Osteoblast (primary cell): ENCODE data around the gene CEP131. TPM values are rescaled to one million over a fixed set of nuclear protein-coding genes. Genes with fewer than 3 reads are reported as not detected.

Experiments
- DNase-seq: peaks from one replicate; pipeline ENCODE4 v3.0.0; 2011; ENCODE audit warnings: low spot score, mixed read lengths; ENCODE audit not compliant: insufficient read length; ENCODE audit errors: missing footprints
- H2AFZ ChIP-seq: 2 replicates; pipeline ENCODE4 v1.6.0; 2011; ENCODE audit warnings: mild to moderate bottlenecking, low read length
- H3K27ac ChIP-seq: 2 replicates; pipeline ENCODE4 v1.5.1; 2011; ENCODE audit warnings: mild to moderate bottlenecking, low read depth, low read length, moderate library complexity
- H3K27me3 ChIP-seq: 2 replicates; pipeline ENCODE4 v1.6.0; 2012; ENCODE audit warnings: mild to moderate bottlenecking, control low read depth, inconsistent platforms, low read length, moderate library complexity; ENCODE audit not compliant: insufficient read depth
- H3K36me3 ChIP-seq: 2 replicates; pipeline ENCODE4 v1.5.1; 2011; ENCODE audit warnings: mild to moderate bottlenecking, low read length, control low read depth, moderate library complexity; ENCODE audit not compliant: insufficient read depth
- H3K4me1 ChIP-seq: 2 replicates; pipeline ENCODE4 v1.5.1; 2011; ENCODE audit warnings: mild to moderate bottlenecking, low read length, control low read depth, moderate library complexity; ENCODE audit not compliant: insufficient read depth
- H3K4me2 ChIP-seq: 2 replicates; pipeline ENCODE4 v1.6.0; 2011; ENCODE audit warnings: mild to moderate bottlenecking, low read length; ENCODE audit not compliant: insufficient read depth
- H3K4me3 ChIP-seq: fragments of 200-600 bp; sonication (generic); 3 replicates; pipeline ENCODE4 v1.5.1; 2012; ENCODE audit warnings: mild to moderate bottlenecking, low read length, inconsistent platforms; ENCODE audit not compliant: insufficient read depth
- H3K79me2 ChIP-seq: 2 replicates; pipeline ENCODE4 v1.6.0; 2012; ENCODE audit warnings: mild to moderate bottlenecking, low read length, control low read depth, inconsistent platforms; ENCODE audit not compliant: insufficient read depth
- H3K9me3 ChIP-seq: 2 replicates; pipeline ENCODE4 v1.5.1; 2011; ENCODE audit warnings: low read depth, low read length, control low read depth
- H4K20me1 ChIP-seq: 2 replicates; pipeline ENCODE4 v1.6.0; 2012; ENCODE audit warnings: mild to moderate bottlenecking, low read length, control low read depth; ENCODE audit not compliant: insufficient read depth
- total RNA-seq: library from RNA; depleted of rRNA; stranded (reverse); fragments of >200 nt; gene quantifications from 2 replicates; pipeline ENCODE4 v1.2.3, GENCODE V29; 2012
- TF ChIP-seq, protein P1 (sequence below): IDR thresholded peaks from 2 replicates; pipeline ENCODE4 v1.5.1; 2011; ENCODE audit warnings: mild to moderate bottlenecking, low read depth, low read length, moderate library complexity; ENCODE audit errors: extremely low read depth

The CEP131 gene
- total RNA-seq, 1 donor = 8.7 TPM

GRCh38 chr17:81186203-81186602 lies 36.6 kb downstream of the CEP131 start:
- H3K4me2 ChIP-seq = no peak overlapping the region
- no peaks in the 10 kb centered on the region for H3K4me1 ChIP-seq
- no peak overlapping the region for H3K4me3 ChIP-seq
- no peaks in the 10 kb centered on the region for H3K9me3 ChIP-seq
- H2AFZ ChIP-seq = no peak overlapping the region
- H3K27ac ChIP-seq = no peak overlapping the region
- no peaks in the 10 kb centered on the region for H3K79me2 ChIP-seq
- H4K20me1 ChIP-seq = no peaks in the 10 kb centered on the region
- H3K27me3 ChIP-seq = peaks cover 7% of the 10 kb centered on the region
- no peaks in the 10 kb centered on the region for H3K36me3 ChIP-seq
- DNase-seq = no peak
- TF ChIP-seq, protein P1, sequence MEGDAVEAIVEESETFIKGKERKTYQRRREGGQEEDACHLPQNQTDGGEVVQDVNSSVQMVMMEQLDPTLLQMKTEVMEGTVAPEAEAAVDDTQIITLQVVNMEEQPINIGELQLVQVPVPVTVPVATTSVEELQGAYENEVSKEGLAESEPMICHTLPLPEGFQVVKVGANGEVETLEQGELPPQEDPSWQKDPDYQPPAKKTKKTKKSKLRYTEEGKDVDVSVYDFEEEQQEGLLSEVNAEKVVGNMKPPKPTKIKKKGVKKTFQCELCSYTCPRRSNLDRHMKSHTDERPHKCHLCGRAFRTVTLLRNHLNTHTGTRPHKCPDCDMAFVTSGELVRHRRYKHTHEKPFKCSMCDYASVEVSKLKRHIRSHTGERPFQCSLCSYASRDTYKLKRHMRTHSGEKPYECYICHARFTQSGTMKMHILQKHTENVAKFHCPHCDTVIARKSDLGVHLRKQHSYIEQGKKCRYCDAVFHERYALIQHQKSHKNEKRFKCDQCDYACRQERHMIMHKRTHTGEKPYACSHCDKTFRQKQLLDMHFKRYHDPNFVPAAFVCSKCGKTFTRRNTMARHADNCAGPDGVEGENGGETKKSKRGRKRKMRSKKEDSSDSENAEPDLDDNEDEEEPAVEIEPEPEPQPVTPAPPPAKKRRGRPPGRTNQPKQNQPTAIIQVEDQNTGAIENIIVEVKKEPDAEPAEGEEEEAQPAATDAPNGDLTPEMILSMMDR = no peak

GRCh38 chr17:81184555-81184954 lies 38.2 kb downstream of the CEP131 start:
- TF ChIP-seq, protein P1 = no peak
- Histone ChIP-seq H3K79me2 (no peaks in the 10 kb centered on the region), H3K4me1 (no peaks in the 10 kb centered on the region), H3K9me3 (no peaks in the 10 kb centered on the region), H4K20me1 (no peaks in the 10 kb centered on the region), H3K4me2 (no peak overlapping the region), H3K27me3 (peaks cover 7% of the 10 kb centered on the region), H3K4me3 (no peak overlapping the region), H3K36me3 (no peaks in the 10 kb centered on the region), H3K27ac (no peak overlapping the region), H2AFZ (no peak overlapping the region)
- no peak for DNase-seq

- no peak for DNase-seq
- TF ChIP-seq, protein P1 = no peak
- H3K4me2 ChIP-seq = no peak overlapping the region
Observed at GRCh38 chr17:81183807-81184206, 39.0 kb downstream of the CEP131 start.

GRCh38 chr17:81183316-81183715 lies 39.4 kb downstream of the CEP131 start:
- Histone ChIP-seq H3K79me2 (no peaks in the 10 kb centered on the region), H4K20me1 (no peaks in the 10 kb centered on the region), H2AFZ (no peak overlapping the region), H3K4me3 (no peak overlapping the region), H3K27me3 (peaks cover 7% of the 10 kb centered on the region), H3K9me3 (no peaks in the 10 kb centered on the region), H3K36me3 (no peaks in the 10 kb centered on the region), H3K27ac (no peak overlapping the region), H3K4me1 (no peaks in the 10 kb centered on the region), H3K4me2 (no peak overlapping the region)
- TF ChIP-seq, protein P1 = no peak
- no peak for DNase-seq

More at GRCh38 chr17:81183807-81184206, 39.0 kb downstream of the CEP131 start:
- Histone ChIP-seq H3K9me3 (no peaks in the 10 kb centered on the region), H3K79me2 (no peaks in the 10 kb centered on the region), H3K4me1 (no peaks in the 10 kb centered on the region), H3K27me3 (peaks cover 7% of the 10 kb centered on the region), H2AFZ (no peak overlapping the region), H3K36me3 (no peaks in the 10 kb centered on the region), H3K27ac (no peak overlapping the region), H4K20me1 (no peaks in the 10 kb centered on the region), H3K4me3 (no peak overlapping the region)
